A549 (cell line): ENCODE results near the gene SETD2.

ENCODE experiments used
- CTCF ChIP-seq: fragments of >200 bp; sonication (Bioruptor Twin); formaldehyde crosslinking; IDR thresholded peaks from 3 replicates; pipeline ENCODE4 v1.5.1; 2016
- TP53 ChIP-seq: fragments of 250-450 bp; sonication (Bioruptor Pico); IDR thresholded peaks from 2 replicates; pipeline ENCODE4 v1.5.0; 2021; ENCODE audit warnings: mild to moderate bottlenecking, moderate library complexity

- TF ChIP-seq CTCF (no peak), TP53 (CRISPR knock-in tag) (no peak)
Observed at GRCh38 chr3:46986782-46987310, 177.1 kb downstream of the SETD2 start.
